Tibial artery (tissue), 4 donors: Measurements from ENCODE around the gene PPP1R14C.
A peak's percentile ranks its signal among the peaks of the same experiment; 100 is the strongest.

Experiments
- DNase-seq, 2 donors: peaks; one replicate each; pipeline ENCODE4 v3.0.0-alpha.2; 2019
- H3K27ac ChIP-seq, 2 donors: fragments of 200-600 bp; sonication (generic) in 1 of 2; 1 replicate in 1 of 2; 2 replicates in 1 of 2; pipeline ENCODE4 v1.5.1; 2018 to 2019; ENCODE audit warnings: mild to moderate bottlenecking in 1 of 2
- H3K27me3 ChIP-seq, 2 donors: fragments of 200-600 bp; sonication (generic) in 1 of 2; one replicate each; pipeline versions ENCODE4 v1.5.1 to v1.6.0; 2016 to 2019
- H3K36me3 ChIP-seq, 3 donors: fragments of 200-600 bp; sonication (generic) in 2 of 3; one replicate each; pipeline ENCODE4 v1.5.1; 2016 to 2019; ENCODE audit warnings: mild to moderate bottlenecking in 2 of 3
- H3K4me1 ChIP-seq, 4 donors: fragments of 200-600 bp; sonication (generic) in 2 of 4; 1 replicate in 3 of 4; 2 replicates in 1 of 4; pipeline ENCODE4 v1.5.1; 2016 to 2019
- H3K4me3 ChIP-seq, 2 donors: fragments of 200-600 bp; sonication (generic) in 1 of 2; 1 replicate in 1 of 2; 2 replicates in 1 of 2; pipeline ENCODE4 v1.5.1; 2018 to 2019; ENCODE audit warnings: mild to moderate bottlenecking in 2 of 2
- H3K9me3 ChIP-seq, 3 donors: fragments of 200-600 bp; sonication (generic) in 1 of 3; one replicate each; pipeline ENCODE4 v1.5.1; 2016 to 2019
- intact Hi-C: fragments of 100-400 bp; cut with DNase I; formaldehyde crosslinking; loops from one replicate; pipeline ENCODE4 v1.15.0; 2023; ENCODE audit warnings: low total_unique reads
- TF ChIP-seq, protein P1 (sequence below), 2 experiments: fragments of 200-600 bp in 1 of 2; fragments of 450-650 bp in 1 of 2; IDR thresholded peaks; one replicate each; pipeline ENCODE4 v1.5.1; 2017 to 2019; ENCODE audit warnings: antibody characterized with exemption in 2 of 2, mild to moderate bottlenecking in 1 of 2, moderate library complexity in 1 of 2

PPP1R14C gene

DNA sequence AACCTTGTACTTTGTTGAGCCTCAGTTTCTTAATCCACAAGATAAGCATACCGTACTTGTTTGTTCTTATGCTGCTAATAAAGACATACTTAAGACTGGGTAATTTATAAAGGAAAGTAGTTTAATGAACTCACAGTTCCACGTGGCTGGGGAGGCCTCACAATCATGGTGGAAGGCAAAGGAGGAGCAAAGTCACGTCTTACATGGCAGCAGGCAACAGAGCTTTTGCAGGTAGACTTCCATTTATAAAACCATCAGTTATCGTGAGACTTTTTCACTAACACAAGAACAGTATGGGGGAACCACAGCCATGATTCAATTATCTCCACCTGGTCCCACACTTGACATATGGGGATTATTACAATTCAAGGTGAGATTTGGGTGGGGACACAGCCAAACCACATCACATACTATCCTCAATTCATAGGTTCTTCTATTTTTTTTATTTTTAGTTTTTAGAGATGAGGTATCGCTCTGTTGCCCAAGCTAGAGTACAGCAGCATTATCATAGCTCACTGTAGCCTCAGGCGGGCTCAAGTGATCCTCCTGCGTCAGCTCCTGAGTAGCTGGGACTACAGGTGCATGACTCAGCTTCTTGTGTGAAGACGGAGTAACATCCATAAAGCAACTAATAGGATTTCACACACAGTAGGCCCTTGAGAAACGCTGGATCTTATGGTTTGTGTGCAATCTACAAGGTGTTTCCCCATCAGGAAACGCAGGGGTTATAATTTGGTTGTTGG, 149.3 kb downstream of the PPP1R14C start:
- H3K4me1 ChIP-seq = no peaks in the 10 kb centered on the region

GRCh38 chr6:150293019-150293418, 150.2 kb downstream of the PPP1R14C start:
- TF ChIP-seq, protein P1, sequence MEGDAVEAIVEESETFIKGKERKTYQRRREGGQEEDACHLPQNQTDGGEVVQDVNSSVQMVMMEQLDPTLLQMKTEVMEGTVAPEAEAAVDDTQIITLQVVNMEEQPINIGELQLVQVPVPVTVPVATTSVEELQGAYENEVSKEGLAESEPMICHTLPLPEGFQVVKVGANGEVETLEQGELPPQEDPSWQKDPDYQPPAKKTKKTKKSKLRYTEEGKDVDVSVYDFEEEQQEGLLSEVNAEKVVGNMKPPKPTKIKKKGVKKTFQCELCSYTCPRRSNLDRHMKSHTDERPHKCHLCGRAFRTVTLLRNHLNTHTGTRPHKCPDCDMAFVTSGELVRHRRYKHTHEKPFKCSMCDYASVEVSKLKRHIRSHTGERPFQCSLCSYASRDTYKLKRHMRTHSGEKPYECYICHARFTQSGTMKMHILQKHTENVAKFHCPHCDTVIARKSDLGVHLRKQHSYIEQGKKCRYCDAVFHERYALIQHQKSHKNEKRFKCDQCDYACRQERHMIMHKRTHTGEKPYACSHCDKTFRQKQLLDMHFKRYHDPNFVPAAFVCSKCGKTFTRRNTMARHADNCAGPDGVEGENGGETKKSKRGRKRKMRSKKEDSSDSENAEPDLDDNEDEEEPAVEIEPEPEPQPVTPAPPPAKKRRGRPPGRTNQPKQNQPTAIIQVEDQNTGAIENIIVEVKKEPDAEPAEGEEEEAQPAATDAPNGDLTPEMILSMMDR (IDR thresholded peaks at IDR 0.05) = no peak
- Histone ChIP-seq H3K27me3 (no peaks in the 10 kb centered on the region), H3K4me3 (no peak overlapping the region), H3K36me3 (no peaks in the 10 kb centered on the region), H3K9me3 (peaks cover 0 to 12% (median 9%) of the 10 kb centered on the region in 3 donors), H3K4me1 (no peaks in the 10 kb centered on the region), H3K27ac (no peak overlapping the region)
- no peak for DNase-seq
- intact Hi-C loops = no loop called here

More for the DNA sequence above, 149.3 kb downstream of the PPP1R14C start:
- Histone ChIP-seq H3K27ac (no peak overlapping the region), H3K36me3 (no peaks in the 10 kb centered on the region), H3K27me3 (no peaks in the 10 kb centered on the region), H3K9me3 (peaks cover 0 to 4% (median 4%) of the 10 kb centered on the region in 3 donors), H3K4me3 (no peak overlapping the region)
- DNase-seq = no peak
- intact Hi-C loops = no loop called here
- TF ChIP-seq, protein P1 (IDR thresholded peaks at IDR 0.05) = no peak

GRCh38 chr6:150293423-150294173, 150.8 kb downstream of the PPP1R14C start:
- H3K27me3 ChIP-seq = no peaks in the 10 kb centered on the region
- no peaks in the 10 kb centered on the region for H3K36me3 ChIP-seq
- H3K4me3 ChIP-seq = no peak overlapping the region
- TF ChIP-seq, protein P1 (IDR thresholded peaks at IDR 0.05) = no peak
- no peaks in the 10 kb centered on the region for H3K4me1 ChIP-seq
- H3K9me3 ChIP-seq = peaks cover 0 to 15% (median 9%) of the 10 kb centered on the region in 3 donors
- H3K27ac ChIP-seq = no peak overlapping the region
- intact Hi-C loops = no loop called here
- DNase-seq = no peak

GRCh38 chr6:150296890-150297289, 154.0 kb downstream of the PPP1R14C start:
- DNase-seq = no peak
- Histone ChIP-seq H3K4me3 (no peak overlapping the region), H3K36me3 (no peaks in the 10 kb centered on the region), H3K27me3 (no peaks in the 10 kb centered on the region), H3K27ac (peak overlapping the region in 1 of 2 donors; percentile 46), H3K4me1 (no peaks in the 10 kb centered on the region), H3K9me3 (peaks cover 0 to 15% (median 9%) of the 10 kb centered on the region in 3 donors)
- intact Hi-C loops = no loop called here
- TF ChIP-seq, protein P1 (IDR thresholded peaks at IDR 0.05) = no peak

- Histone ChIP-seq H3K9me3 (peaks cover 0 to 15% (median 9%) of the 10 kb centered on the region in 3 donors), H3K27me3 (no peaks in the 10 kb centered on the region), H3K27ac (peak overlapping the region in 1 of 2 donors; percentile 46)
Observed at GRCh38 chr6:150297327-150298029, 154.6 kb downstream of the PPP1R14C start.

More at GRCh38 chr6:150297327-150298029, 154.6 kb downstream of the PPP1R14C start:
- H3K4me3 ChIP-seq = no peak overlapping the region
- H3K4me1 ChIP-seq = no peaks in the 10 kb centered on the region
- intact Hi-C loops = no loop called here
- no peaks in the 10 kb centered on the region for H3K36me3 ChIP-seq
- TF ChIP-seq, protein P1 (IDR thresholded peaks at IDR 0.05) = no peak
- DNase-seq = peak in 1 of 2 donors; percentile 55
